Measurements from ENCODE around the gene SLIT1. TPM values are rescaled to one million over a fixed set of nuclear protein-coding genes. Genes with fewer than 3 reads are reported as not detected.
A peak's percentile ranks its signal among the peaks of the same experiment; 100 is the strongest.

SLIT1 gene
- total RNA-seq, 1 donor from 2014 or later, result 0.23 TPM

GRCh38 chr10:97182288-97182990 lies 3.3 kb downstream of the SLIT1 start:
- intact Hi-C loops (cut with DNase I), result no loop called here

GRCh38 chr10:97180986-97181385 lies 4.8 kb downstream of the SLIT1 start:
- no peak overlapping the region for H3K27ac ChIP-seq
- H3K27me3 ChIP-seq, result peaks cover 51% of the 10 kb centered on the region
- no peak for TF ChIP-seq CTCF (IDR thresholded peaks at IDR 0.05)
- H3K36me3 ChIP-seq, result no peaks in the 10 kb centered on the region
- DNase-seq (peak; percentile 33), ATAC-seq (no peak)
- intact Hi-C loops (cut with DNase I), result no loop called here
- H3K9me3 ChIP-seq, result no peaks in the 10 kb centered on the region
- H3K4me3 ChIP-seq, result no peak overlapping the region
- H3K4me1 ChIP-seq, result no peaks in the 10 kb centered on the region

More at GRCh38 chr10:97182288-97182990, 3.3 kb downstream of the SLIT1 start:
- H3K4me1 ChIP-seq, result no peaks in the 10 kb centered on the region
- DNase-seq (peak; percentile 30), ATAC-seq (no peak)
- H3K36me3 ChIP-seq, result no peaks in the 10 kb centered on the region
- TF ChIP-seq CTCF (IDR thresholded peaks at IDR 0.05), result no peak
- H3K27ac ChIP-seq, result no peak overlapping the region
- H3K4me3 ChIP-seq, result no peak overlapping the region
- no peaks in the 10 kb centered on the region for H3K9me3 ChIP-seq
- H3K27me3 ChIP-seq, result peaks cover 65% of the 10 kb centered on the region

GRCh38 chr10:97180363-97180755 lies 5.4 kb downstream of the SLIT1 start:
- no peak overlapping the region for H3K27ac ChIP-seq
- DNase-seq (no peak), ATAC-seq (no peak)
- H3K4me1 ChIP-seq, result no peaks in the 10 kb centered on the region
- peaks cover 45% of the 10 kb centered on the region for H3K27me3 ChIP-seq
- TF ChIP-seq CTCF (IDR thresholded peaks at IDR 0.05), result no peak
- H3K9me3 ChIP-seq, result no peaks in the 10 kb centered on the region
- H3K4me3 ChIP-seq, result no peak overlapping the region
- intact Hi-C loops (cut with DNase I), result no loop called here
- H3K36me3 ChIP-seq, result no peaks in the 10 kb centered on the region

- Histone ChIP-seq H3K4me3 (no peak overlapping the region), H3K27ac (no peak overlapping the region), H3K27me3 (peaks cover 40% of the 10 kb centered on the region), H3K36me3 (no peaks in the 10 kb centered on the region), H3K9me3 (no peaks in the 10 kb centered on the region), H3K4me1 (no peaks in the 10 kb centered on the region)
- TF ChIP-seq CTCF (IDR thresholded peaks at IDR 0.05), result no peak
- ATAC-seq (peak; percentile 41), DNase-seq (peak; percentile 60)
- intact Hi-C loops (cut with DNase I), result no loop called here
These were observed 5.9 kb downstream of the SLIT1 start for GRCh38 chr10:97179731-97180362.

- H3K27me3 ChIP-seq, result peaks cover 35% of the 10 kb centered on the region
- H3K9me3 ChIP-seq, result no peaks in the 10 kb centered on the region
- no peak overlapping the region for H3K4me3 ChIP-seq
- no peak for DNase-seq
- no peaks in the 10 kb centered on the region for H3K36me3 ChIP-seq
- H3K4me1 ChIP-seq, result no peaks in the 10 kb centered on the region
- ATAC-seq, result no peak
- TF ChIP-seq CTCF (IDR thresholded peaks at IDR 0.05), result no peak
- intact Hi-C loops (cut with DNase I), result no loop called here
- H3K27ac ChIP-seq, result no peak overlapping the region
These were observed 6.4 kb downstream of the SLIT1 start for GRCh38 chr10:97179311-97179710.

Measured in upper lobe of right lung (tissue), 1 donor.